ENCODE measurements around the gene L1TD1.
"Not testable (repeated sequence)": the region's sequence is repeated elsewhere in the genome, so short reads cannot be mapped to it uniquely, and the experiment has no call there.

The L1TD1 gene

DNA sequence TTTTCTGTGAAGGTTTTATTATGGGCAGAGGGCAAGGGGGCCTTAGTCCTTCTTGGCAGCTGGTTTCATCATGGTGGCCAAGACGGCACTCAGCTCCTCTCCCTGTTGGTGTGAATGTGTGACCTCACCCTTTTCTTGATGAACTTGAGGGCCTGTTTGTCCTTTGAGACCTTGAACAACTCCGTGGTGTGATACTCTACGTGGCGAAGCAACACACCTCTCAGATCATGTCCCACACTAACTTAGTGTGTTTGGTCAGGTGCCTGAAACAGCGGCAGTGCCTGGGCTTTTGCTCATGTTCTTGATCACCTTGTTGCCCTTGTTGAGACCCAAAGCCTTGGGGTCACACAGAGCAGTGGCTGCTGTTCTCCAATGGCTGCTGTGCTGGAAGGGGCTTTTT is 13.4 kb downstream of the L1TD1 start:
- no peak for DNase-seq

DNA sequence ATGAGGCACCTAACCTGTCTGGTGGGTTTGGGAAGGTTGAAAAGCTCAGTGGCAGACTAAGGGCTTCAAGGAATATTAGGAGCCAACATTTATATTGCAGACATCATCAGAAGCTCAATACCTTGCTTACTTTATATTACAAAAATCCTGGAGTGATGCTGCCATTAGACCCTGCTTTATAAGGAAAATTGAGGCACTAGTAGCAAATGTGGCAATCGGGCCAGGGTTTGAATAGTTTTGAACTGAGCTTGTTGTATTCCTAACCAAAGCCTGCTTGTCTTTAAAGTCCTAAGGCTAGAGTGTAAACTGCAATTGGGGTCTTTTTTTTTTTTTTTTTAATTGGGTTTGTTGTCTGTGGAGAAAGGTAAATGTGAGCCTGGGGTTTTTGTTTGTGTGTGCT is 14.3 kb downstream of the L1TD1 start:
- DNase-seq, result no peak

DNA sequence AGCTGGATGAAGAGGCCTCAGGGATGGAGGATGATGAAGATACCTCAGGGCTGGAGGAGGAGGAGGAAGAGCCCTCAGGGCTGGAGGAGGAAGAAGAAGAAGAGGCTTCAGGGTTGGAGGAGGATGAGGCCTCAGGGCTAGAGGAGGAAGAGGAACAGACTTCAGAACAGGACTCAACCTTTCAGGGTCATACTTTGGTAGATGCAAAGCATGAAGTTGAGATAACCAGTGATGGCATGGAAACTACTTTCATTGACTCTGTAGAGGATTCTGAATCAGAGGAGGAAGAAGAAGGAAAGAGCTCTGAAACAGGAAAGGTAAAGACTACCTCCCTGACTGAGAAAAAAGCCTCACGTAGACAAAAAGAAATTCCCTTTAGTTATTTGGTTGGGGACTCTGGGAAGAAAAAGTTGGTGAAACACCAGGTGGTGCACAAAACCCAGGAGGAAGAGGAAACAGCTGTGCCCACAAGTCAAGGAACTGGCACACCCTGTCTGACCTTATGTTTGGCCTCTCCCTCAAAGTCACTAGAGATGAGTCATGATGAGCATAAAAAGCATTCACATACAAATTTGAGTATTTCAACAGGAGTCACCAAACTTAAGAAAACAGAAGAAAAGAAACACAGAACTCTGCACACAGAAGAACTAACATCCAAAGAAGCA is 15.4 kb downstream of the L1TD1 start:
- DNase-seq, result no peak

DNA sequence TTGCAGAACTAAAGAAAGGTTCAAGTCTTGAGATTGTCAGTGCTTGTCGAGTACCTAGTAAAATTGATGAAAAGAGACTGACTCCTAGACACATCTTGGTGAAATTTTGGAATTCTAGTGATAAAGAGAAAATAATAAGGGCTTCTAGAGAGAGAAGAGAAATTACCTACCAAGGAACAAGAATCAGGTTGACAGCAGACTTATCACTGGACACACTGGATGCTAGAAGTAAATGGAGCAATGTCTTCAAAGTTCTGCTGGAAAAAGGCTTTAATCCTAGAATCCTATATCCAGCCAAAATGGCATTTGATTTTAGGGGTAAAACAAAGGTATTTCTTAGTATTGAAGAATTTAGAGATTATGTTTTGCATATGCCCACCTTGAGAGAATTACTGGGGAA is 16.3 kb downstream of the L1TD1 start:
- DNase-seq, result no peak

DNA sequence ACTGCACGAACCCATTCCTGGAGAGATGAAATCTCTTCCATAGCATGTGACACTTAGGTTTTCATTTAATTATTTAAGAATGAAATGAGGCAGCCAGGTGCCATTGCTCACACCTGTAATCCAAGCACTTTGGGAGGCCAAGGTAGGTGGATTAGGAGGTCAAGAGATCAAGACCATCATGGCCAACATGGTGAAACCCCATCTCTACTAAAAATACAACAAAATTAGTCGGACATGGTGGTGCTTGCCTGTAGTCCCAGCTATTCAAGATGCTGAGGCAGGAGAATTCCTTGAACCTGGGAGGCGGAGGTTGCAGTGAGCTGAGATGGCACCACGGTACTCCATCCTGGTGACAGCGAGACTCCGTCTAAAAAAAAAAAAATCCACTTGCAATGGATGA is 17.8 kb downstream of the L1TD1 start:
- no peak for DNase-seq

DNA sequence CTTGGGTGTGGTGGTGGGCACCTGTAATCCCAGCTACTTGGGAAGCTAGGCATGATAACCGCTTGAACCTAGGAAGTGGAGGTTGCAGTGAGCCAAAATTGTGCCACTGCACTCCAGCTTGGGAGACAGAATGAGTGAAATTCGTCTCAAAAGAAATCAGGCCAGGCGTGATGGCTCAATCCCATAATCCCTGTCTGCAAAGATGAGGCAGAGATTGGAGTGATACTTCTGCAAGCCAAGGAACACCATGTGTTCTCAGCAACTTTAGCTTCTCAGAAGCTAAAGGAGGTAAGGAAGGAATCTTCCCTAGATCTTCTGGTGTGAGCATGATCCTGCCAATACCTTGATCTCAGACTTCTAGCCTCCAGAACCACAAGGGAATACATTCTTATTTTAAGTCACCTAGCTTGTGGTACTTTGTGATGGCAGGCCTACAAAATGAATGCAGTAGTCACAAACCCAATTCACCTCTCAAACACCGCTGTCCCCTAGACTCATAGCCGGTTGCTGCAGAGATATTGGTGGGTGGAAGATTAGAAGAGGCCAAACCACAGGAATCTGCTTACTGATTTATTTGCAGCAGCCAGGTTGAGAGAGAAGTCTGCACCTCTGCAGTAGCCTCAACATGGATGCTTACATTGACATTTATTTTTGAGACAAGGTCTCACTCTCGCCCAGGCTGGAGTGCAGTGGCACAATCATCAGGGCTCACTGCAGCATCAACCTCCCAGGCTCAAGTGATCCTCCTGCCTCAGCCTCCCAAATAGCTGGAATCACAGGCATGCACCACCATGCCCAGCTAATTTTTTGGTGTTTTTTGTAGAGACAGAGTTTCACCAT is 18.6 kb downstream of the L1TD1 start:
- no peak for DNase-seq

DNA sequence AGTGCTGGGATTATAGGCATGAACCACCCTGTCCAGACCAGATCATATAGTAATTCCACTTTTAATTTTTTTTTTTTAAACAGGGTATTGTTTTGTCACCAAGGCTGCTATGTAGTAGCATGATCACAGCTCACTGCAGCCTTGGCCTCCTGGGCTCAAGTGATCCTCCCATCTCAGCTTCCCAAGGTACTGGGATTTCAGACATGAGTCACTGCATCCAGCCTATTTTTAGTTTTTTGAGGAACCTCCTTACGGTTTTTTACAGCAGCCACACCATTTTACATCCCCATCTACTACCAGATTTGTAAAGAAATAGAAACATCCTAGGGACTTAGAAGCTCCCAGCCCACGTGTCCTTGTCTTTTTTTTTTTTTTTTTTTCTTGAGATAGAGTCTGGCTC is 24.0 kb downstream of the L1TD1 start:
- no peak for DNase-seq

DNA sequence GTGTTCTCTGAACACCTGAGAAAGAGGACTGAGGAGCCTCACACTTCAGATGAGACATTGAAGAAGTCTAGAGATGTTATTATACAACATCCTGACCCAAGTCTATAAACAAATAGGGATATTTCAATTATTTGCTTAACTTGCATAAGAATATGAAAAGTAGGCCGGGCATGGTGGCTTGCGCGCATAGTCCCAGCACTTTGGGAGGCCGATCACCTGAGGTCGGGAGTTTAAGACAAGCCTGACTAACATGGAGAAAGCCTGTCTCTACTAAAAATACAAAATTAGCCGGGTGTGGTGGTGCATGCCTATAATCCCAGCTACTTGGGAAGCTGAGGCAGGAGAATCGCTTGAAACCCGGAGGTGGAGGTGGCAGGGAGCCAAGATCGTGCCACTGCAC is 25.8 kb downstream of the L1TD1 start:
- not testable (repeated sequence) for DNase-seq

DNA sequence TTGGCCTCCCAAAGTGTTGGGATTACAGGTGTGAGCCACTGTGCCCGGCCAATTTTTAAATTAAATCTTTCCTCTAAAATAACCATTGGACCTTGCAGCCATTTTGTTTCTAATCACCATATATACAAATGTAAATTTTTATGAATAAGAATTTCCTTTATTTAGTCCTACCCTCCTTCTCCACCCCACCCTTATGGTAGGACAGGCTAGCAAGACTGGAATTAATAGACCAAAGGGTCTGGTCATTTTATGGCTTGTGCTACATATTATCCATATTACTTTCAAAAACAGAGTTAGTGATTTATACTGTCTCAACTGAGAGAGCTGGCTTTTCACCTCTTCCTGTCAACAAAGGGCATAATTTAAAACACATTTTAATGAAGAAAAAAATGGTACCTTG is 26.5 kb downstream of the L1TD1 start:
- no peak for DNase-seq

DNA sequence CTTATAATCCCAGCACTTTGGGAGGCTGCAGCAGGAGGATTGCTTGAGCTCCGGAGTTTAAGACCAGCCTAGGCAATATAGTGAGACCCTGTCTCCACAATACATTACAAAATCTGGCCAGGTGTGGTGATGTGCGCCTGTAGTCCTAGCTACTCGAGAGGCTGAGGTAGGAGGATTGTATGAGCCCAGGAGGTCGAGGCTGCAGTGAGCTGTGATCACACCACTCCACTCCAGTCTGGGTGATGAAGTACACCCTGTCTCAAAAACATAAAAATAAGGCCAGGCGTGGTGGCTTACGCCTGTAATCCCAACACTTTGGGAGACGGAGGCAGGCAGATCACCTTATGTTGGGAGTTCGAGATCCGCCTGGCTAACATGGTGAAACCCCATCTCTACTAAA is 27.7 kb downstream of the L1TD1 start:
- DNase-seq, result no peak

DNA sequence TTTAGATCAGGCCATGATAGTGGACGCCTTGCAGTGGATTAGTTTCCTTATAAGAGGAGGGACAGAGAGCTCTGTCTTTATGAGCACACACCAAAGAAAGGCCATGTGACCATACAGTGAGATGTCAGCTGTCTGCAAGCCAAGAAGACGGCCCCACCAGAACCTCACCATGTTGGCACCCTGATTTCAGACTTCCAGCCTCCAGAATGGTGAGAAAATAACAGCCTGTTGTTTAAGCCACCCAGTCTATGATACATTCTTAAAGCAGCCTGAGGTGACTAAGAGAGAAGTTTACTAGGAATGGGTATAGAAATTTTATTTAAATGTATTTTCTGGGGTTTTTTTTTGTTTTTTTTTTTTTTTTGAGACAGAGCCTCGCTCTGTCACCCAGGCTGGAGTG is 29.5 kb downstream of the L1TD1 start:
- no peak for DNase-seq

DNA sequence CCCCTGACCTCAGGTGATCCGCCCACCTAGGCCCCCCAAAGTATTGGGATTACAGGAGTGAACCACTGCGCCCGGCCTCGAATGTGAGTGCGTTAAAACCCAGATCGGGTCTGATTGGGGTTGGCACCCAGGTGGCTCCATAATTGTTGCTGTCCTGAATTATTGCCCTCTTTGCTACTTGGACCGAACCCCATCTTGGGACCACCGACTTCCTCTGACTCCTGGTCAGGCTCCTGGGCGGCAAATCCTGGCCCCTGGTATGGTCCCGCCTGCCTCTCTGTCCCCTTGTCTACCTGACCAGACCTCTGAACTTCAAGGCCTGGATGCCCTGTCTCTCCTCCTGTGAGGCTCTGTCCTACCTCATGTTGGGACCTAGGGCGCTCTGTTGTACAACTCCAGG is 32.8 kb downstream of the L1TD1 start:
- DNase-seq, result no peak

DNA sequence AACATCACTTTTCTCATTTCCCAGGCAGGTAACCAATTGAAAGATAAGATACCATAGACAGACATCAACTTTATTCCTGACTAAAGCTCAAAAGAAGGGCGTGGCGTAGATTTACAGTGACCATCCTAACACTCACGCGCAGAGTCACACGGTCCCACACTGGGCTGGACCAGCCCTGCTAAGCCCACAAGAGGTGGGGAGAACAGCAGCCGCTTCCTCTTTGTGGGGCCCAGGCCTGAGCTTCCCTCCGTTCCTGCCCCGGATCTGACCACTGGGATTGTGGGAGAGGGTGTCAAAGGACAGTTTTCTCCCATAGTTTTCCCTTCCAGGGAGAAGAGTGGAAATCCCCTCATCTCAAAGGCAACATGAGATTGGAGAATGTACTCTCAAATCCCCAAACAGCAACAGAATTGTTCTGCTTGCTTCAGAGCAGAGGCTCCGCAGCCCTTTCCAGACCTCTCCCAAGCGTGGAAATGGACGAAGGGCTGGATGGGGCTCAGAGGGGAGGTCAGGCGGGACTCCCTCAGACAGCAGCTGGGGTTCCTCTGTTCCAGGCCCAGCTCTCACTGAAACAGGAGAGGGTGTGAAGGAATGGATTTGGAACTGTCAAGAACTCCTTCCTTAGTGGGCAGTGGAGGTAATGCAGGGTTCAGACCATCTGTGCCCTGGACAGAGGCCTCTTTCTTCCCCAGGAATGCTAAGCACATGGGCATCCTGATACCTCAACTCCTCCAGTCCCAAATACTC is 33.7 kb downstream of the L1TD1 start:
- no peak for DNase-seq

DNA sequence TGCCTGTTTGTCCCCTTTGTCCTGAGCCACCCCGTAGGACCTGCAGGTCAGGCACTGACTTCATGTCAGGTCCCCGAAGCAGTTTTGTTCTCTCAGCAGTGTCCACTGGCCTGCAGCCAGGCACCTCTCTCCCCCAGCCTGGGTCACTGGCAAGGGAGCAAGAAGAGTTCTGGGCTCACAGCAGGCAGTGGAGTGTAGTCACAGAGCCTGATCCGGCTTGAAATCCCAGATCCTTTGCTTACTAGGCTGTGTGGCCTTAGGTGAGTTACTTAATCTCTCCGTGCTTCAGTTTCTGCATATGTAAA is 34.2 kb downstream of the L1TD1 start:
- DNase-seq, result no peak

DNA sequence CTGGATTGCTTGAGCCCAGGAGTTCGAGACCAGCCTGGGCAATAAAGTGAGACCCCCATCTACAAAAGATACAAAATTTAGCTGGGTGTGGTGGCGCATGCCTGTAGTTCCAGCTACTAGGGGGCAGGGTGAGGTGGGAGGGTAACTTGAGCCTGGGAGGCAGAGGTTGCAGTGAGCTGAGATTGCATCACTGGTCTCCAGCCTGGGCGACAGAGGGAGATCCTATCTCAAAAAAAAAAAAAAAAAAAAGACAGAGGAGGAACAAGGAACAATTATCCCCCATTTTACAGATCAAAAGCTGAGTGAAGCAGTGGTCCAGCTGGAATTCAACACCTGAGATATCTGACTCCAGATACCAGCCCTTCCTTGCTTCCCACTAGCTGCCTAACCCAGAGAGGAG is 34.8 kb downstream of the L1TD1 start:
- DNase-seq, result no peak

DNA sequence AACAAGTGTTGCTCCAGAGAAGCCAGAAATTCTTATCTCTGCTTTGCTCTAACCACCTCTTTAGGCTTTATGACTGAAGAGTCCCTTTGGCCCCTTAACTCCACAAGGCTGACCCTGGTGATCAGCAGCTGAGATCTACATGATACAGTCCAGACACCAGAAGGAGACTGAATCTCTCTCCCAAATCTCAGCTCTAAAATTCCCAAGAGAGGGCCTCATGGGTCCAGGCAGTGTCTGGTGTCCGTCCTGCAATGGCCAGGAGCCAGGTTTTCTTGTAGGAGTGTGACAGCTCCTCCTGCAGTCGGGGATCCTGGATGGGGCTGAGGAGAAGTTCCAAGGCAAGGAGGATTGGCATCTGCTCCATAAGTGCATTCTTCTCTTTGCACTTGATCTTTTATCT is 35.3 kb downstream of the L1TD1 start:
- no peak for DNase-seq

DNA sequence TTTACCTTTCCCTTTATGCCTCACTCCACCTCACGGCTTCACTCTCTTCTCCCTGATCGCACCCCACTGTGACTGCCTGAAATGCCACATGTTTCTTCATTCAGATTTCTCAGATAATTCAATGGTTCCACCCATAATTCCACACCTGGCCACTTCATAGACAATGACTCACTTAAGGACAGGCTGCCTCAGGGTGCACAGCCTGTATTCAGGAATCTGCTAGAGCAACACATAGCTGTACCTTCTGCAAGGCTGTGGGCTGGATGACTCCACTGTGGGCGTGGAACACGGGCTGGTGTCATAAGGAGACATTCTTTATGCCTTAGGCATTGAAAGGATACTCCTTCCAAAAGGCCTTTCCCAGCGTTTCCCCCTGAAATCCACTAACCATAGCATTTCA is 36.1 kb downstream of the L1TD1 start:
- no peak for DNase-seq

DNA sequence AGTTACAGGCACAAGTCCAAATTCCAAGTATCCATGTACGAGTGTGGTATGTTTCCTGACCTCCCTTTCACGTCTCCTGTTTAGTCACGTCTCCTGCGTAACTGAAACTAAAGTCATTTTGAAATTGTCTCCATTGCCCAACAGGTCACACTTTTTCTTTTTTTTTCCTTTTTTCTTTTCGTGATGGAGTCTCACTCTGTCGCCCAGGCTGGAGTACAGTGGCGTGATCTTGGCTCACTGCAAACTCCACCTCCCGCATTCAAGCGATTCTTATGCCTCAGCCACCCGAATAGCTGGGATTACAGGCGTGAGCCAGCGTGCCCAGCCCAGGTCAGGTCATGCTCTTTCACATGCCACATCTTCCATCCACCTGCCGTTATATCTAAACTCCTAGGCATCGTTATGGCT is 38.2 kb downstream of the L1TD1 start:
- DNase-seq, result no peak

DNA sequence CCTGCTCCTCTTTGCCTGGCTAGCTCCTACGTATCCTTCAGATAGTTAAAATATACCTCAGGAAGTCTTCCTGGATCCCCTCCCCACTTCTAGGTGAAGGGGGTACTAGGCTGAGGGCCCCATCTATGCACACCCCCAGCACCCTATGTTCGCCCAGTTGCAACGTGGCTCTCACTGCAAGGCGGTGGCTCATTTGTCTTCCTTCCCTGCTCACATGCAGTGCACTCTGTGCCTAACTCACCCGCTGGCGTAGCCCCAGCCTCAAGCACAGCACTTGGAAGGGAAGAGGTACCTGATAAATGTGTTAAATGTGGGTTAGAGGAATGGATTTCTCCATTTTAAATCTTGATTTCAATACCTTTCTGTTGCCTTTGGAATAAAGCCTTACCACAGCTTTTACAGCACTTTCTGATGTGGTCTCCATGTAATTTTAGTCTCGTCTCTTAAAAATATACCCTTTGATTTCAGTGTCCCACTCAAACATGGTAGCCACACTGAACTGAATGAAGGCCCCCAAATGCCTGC is 39.3 kb downstream of the L1TD1 start:
- no peak for DNase-seq

DNA sequence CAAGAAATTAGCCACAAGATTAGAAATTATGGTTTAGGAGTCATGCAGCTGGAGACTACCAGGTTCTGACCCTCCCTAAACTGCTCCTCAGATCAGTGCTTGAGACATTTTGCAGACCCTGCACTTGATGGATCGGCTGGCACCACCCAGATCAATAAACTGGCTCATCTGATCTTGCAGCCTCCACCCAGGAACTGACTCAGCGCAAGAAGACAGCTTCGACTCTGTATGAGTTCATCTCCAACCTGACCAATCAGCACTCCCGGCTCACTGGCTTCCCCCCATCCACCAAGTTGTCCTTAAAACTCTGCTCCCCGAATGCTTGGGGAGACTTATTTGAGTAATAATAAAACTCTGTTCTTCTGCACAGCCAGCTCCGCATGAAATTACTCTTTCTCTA is 40.0 kb downstream of the L1TD1 start:
- DNase-seq, result no peak

DNA sequence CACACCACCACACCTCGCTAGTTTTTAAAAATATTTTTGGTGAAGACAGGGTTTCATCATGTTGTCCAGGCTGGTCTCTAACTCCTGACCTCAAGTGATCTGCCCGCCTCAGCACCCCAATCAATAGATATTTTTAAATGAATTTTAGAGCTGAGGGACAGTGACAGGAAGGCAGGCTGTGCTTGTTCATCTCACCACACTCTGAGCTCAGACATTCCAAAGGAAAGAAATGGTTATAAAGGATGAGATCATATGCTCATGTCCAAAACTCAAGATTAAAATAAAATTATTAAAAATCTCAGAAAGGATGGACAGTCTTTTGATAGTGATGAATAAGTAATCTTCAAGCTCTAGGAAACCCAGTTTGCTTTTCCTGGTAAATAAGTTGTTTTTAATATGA is 40.9 kb downstream of the L1TD1 start:
- DNase-seq, result no peak

DNA sequence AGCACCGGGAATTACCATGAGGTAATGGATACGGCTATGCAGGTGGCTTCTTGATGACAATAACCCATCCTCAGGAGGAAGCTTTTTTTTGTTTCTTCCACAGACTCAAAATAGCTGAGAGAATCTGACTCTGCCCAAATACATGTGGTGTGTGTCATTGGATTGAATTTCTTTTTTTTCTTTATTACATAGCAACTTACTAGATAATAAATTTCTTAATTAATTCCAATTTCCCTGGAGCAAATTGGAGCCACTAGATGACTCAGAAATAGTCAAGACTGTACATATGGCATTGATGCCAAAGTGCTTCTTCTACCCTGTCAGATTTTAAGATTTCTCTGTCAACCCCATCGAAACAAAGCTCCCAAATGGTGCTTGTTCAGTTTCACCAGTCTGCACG is 42.7 kb downstream of the L1TD1 start:
- no peak for DNase-seq

DNA sequence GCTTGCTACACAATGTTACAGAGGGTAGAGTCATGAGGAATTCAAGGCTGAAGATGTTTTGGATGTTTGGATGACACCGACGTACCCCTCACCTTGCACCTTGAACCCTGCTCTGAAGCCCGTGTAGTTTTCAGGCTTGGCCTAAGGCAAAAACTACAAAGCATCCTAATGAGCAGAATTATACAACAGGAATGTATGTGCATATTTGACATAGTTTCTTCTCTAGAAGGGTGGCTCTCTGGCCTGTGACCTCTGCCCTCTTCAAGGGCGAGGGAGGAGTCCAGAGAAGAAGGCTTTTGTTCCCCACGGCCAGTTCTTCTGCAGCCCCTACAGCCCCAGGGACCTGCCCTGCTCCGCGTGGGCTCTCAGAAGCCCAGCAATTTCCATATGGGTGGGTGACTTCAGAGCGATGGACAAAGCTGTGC is 43.3 kb downstream of the L1TD1 start:
- no peak for DNase-seq

DNA sequence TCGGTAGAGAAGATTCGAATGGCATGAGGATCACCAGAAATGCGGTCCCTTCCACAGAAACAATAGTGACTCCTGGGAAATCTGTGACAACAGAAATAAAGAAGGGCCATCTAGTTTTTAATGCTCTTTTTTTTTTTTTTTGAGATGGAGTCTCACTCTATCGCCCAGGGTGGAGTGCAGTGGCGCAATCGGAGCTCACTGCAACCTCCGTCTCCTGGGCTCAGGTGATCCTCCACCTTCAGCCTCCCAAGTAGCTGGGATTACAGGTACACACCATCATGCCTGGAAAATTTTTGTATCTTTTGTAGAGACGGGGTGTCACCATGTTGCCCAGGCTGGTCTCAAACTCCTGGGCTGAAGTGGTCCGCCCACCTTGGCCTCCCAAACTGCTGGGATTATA is 43.9 kb downstream of the L1TD1 start:
- DNase-seq, result no peak
